IgD-negative memory B cell (primary cell): ENCODE results near the gene PPT1. TPM values are rescaled to one million over a fixed set of nuclear protein-coding genes. Genes with fewer than 3 reads are reported as not detected.
"Not testable (repeated sequence)": the region's sequence is repeated elsewhere in the genome, so short reads cannot be mapped to it uniquely, and the experiment has no call there.

ENCODE experiments used
- H3K27ac Mint-ChIP-seq, 3 donors: one replicate each; pipeline ENCODE4 v1.8.0; 2020 to 2022; ENCODE audit warnings: mild to moderate bottlenecking in 3 of 3, mixed read lengths in 3 of 3, moderate library complexity in 1 of 3
- H3K27me3 Mint-ChIP-seq: one replicate; pipeline ENCODE4 v1.8.0; 2021; ENCODE audit warnings: mixed read lengths
- H3K36me3 Mint-ChIP-seq: one replicate; pipeline ENCODE4 v1.8.0; 2020; ENCODE audit warnings: mild to moderate bottlenecking, mixed read lengths
- H3K4me1 Mint-ChIP-seq, 3 donors: one replicate each; pipeline ENCODE4 v1.8.0; 2020 to 2022; ENCODE audit warnings: mixed read lengths in 3 of 3, mild to moderate bottlenecking in 1 of 3
- H3K4me3 Mint-ChIP-seq, 4 donors: one replicate each; pipeline ENCODE4 v1.8.0; 2020 to 2022; ENCODE audit warnings: mild to moderate bottlenecking in 4 of 4, mixed read lengths in 4 of 4, moderate library complexity in 3 of 4
- H3K9me3 Mint-ChIP-seq, 3 donors: one replicate each; pipeline ENCODE4 v1.8.0; 2020 to 2021; ENCODE audit warnings: mixed read lengths in 3 of 3, mild to moderate bottlenecking in 1 of 3
- polyA plus RNA-seq: library from polyadenylated mRNA; unstranded; fragments of 300-500 nt; fragmentation: Illumina TruSeq; gene quantifications from one replicate; pipeline ENCODE4 v1.2.3, GENCODE V29; 2021

Gene PPT1
- polyA plus RNA-seq, 1 donor from 2014 or later, result 107 TPM

DNA sequence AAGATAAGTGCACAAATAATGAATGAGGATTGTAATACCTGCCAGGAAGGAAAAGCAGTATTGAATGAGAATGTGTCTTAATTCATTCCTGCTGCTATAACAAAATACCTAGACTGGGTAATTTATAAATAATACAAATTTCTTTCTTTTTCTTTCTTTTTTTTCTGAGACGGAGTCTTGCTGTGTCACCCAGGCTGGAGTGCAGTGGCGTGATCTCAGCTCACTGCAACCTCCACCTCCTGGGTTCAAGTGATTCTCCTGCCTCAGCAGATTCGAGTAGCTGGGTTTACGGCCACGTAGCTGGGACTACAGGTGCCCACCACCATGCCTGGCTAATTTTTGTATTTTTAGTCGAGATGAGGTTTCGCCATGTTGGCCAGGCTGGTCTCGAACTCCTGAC is 59.8 kb downstream of the PPT1 start:
- peak overlapping the region in 1 of 3 donors; percentile 40 for H3K27ac Mint-ChIP-seq
- H3K4me3 Mint-ChIP-seq, result not testable (repeated sequence)

DNA sequence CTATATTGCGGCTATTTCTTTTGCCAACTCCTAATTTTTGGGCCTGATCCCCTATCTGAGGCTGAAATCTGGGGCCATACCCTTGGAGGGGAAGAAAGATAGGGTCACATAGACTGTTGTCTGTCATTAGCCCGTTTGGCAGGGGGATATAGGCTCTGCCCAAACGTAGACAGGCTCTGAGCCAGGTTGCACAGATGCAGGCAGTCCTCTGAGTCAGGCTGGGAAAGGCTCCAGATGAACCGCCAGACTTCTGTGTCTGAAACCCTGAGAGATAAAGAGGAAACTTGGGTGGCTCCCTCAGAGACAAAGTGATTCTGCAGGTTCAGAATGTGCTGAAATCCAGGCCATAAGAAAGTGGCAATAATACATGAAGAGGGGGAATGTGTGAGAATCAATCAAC is 60.5 kb downstream of the PPT1 start:
- no peak overlapping the region for H3K27ac Mint-ChIP-seq
- peak overlapping the region in 1 of 4 donors; percentile 23 for H3K4me3 Mint-ChIP-seq
- peaks cover 28 to 43% (median 36%) of the 10 kb centered on the region in 3 donors for H3K4me1 Mint-ChIP-seq
- H3K27me3 Mint-ChIP-seq, result peaks cover 2% of the 10 kb centered on the region
- no peaks in the 10 kb centered on the region for H3K36me3 Mint-ChIP-seq
- no peaks in the 10 kb centered on the region for H3K9me3 Mint-ChIP-seq

More for the DNA sequence above, 59.8 kb downstream of the PPT1 start:
- H3K4me1 Mint-ChIP-seq, result peaks cover 30 to 47% (median 38%) of the 10 kb centered on the region in 3 donors
- not testable (repeated sequence) for H3K27me3 Mint-ChIP-seq, H3K9me3 Mint-ChIP-seq, H3K36me3 Mint-ChIP-seq

- no peaks in the 10 kb centered on the region for H3K36me3 Mint-ChIP-seq
- H3K4me1 Mint-ChIP-seq, result peaks cover 31 to 41% (median 39%) of the 10 kb centered on the region in 3 donors
- H3K27me3 Mint-ChIP-seq, result peaks cover 2% of the 10 kb centered on the region
- no peak overlapping the region for H3K4me3 Mint-ChIP-seq
- peak overlapping the region in 1 of 3 donors; percentile 64 for H3K27ac Mint-ChIP-seq
- no peaks in the 10 kb centered on the region for H3K9me3 Mint-ChIP-seq
Observed at GRCh38 chr1:40034869-40035268, 62.2 kb downstream of the PPT1 start.

GRCh38 chr1:40032240-40032891 is 64.7 kb downstream of the PPT1 start:
- no peaks in the 10 kb centered on the region for H3K36me3 Mint-ChIP-seq
- H3K9me3 Mint-ChIP-seq, result no peaks in the 10 kb centered on the region
- peaks cover 24 to 37% (median 31%) of the 10 kb centered on the region in 3 donors for H3K4me1 Mint-ChIP-seq
- H3K27ac Mint-ChIP-seq, result peak overlapping the region in 2 of 3 donors; percentile 1 to 54
- peak overlapping the region in 1 of 4 donors; percentile 1 for H3K4me3 Mint-ChIP-seq
- H3K27me3 Mint-ChIP-seq, result peaks cover 2% of the 10 kb centered on the region

- H3K27ac Mint-ChIP-seq, result no peak overlapping the region
- H3K4me1 Mint-ChIP-seq, result peaks cover 24 to 38% (median 28%) of the 10 kb centered on the region in 3 donors
- H3K9me3 Mint-ChIP-seq, result no peaks in the 10 kb centered on the region
- peaks cover 2% of the 10 kb centered on the region for H3K27me3 Mint-ChIP-seq
- H3K4me3 Mint-ChIP-seq, result no peak overlapping the region
- no peaks in the 10 kb centered on the region for H3K36me3 Mint-ChIP-seq
Observed at GRCh38 chr1:40030528-40031135, 66.4 kb downstream of the PPT1 start.

DNA sequence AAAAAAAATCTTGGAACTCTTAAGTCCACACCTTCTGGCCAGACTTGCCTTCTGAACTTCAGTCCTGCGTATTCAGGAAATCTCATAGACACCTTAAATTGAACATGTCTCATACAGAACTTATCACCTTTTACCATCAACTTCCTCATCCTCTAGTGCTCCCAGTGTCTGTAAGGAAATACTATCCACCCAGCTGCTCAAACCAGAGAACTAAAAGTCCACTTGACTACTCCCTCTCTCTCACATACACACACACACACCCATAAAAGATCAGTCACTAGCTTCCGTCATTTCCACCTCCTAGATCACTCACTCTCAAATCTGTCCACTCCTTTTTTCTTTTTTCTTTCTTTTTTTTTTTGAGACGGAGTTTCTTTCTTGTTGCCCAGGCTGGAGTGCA is 67.4 kb downstream of the PPT1 start:
- Mint-ChIP-seq H3K27ac (no peak overlapping the region), H3K27me3 (peaks cover 2% of the 10 kb centered on the region), H3K4me1 (peaks cover 18 to 36% (median 22%) of the 10 kb centered on the region in 3 donors), H3K9me3 (no peaks in the 10 kb centered on the region), H3K36me3 (no peaks in the 10 kb centered on the region), H3K4me3 (no peak overlapping the region)

- no peak overlapping the region for H3K27ac Mint-ChIP-seq
- no peaks in the 10 kb centered on the region for H3K36me3 Mint-ChIP-seq
- peaks cover 2% of the 10 kb centered on the region for H3K27me3 Mint-ChIP-seq
- H3K9me3 Mint-ChIP-seq, result no peaks in the 10 kb centered on the region
- H3K4me3 Mint-ChIP-seq, result no peak overlapping the region
- H3K4me1 Mint-ChIP-seq, result peaks cover 15 to 38% (median 18%) of the 10 kb centered on the region in 3 donors
Observed at GRCh38 chr1:40027647-40028046, 69.4 kb downstream of the PPT1 start.

DNA sequence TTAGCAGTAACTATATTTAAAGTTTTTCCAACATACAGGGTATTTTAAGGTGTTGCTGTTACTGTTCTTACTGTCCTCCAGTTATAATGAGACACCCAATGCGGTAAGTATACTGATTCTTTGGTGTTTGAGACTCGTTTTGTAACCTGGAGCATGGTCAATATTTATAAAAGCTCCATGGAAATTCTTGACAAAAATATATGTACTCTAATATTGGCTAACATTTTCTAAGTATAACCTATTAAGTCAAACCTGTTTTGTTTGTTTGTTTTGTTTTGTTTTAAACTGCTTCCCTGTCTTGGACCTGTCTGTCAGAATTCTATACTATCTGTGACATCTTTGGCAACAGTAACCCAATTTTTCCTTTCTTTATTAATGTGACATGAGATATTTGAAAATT is 72.4 kb downstream of the PPT1 start:
- no peak overlapping the region for H3K4me3 Mint-ChIP-seq
- no peaks in the 10 kb centered on the region for H3K9me3 Mint-ChIP-seq
- H3K36me3 Mint-ChIP-seq, result no peaks in the 10 kb centered on the region
- H3K27me3 Mint-ChIP-seq, result no peaks in the 10 kb centered on the region
- H3K4me1 Mint-ChIP-seq, result peaks cover 7 to 29% (median 9%) of the 10 kb centered on the region in 3 donors
- peak overlapping the region in 1 of 3 donors; percentile 4 for H3K27ac Mint-ChIP-seq

GRCh38 chr1:40023379-40023944 is 73.6 kb downstream of the PPT1 start:
- H3K27me3 Mint-ChIP-seq, result no peaks in the 10 kb centered on the region
- H3K27ac Mint-ChIP-seq, result no peak overlapping the region
- H3K4me3 Mint-ChIP-seq, result peak overlapping the region in 3 of 4 donors; percentile 10 to 38 (median 26)
- H3K9me3 Mint-ChIP-seq, result no peaks in the 10 kb centered on the region
- peaks cover 5 to 26% (median 6%) of the 10 kb centered on the region in 3 donors for H3K4me1 Mint-ChIP-seq
- no peaks in the 10 kb centered on the region for H3K36me3 Mint-ChIP-seq

Other genes with a start within 250 kb of the PPT1 start
- 8.6 TPM for gene TRIT1, start 213.7 kb downstream of the PPT1 start, polyA plus RNA-seq
- gene MYCL, start 195.3 kb downstream of the PPT1 start, polyA plus RNA-seq, result 0.16 TPM
- gene MFSD2A, start 142.1 kb downstream of the PPT1 start, polyA plus RNA-seq, result 1.5 TPM
- 424 TPM for gene CAP1, start 56.5 kb downstream of the PPT1 start, polyA plus RNA-seq
- gene RLF, start 64.1 kb upstream of the PPT1 start, polyA plus RNA-seq, result 8.0 TPM
- not detected for gene TMCO2, start 150.7 kb upstream of the PPT1 start, polyA plus RNA-seq
- 22.9 TPM for gene ZMPSTE24, start 161.0 kb upstream of the PPT1 start, polyA plus RNA-seq
- gene COL9A2, start 220.0 kb upstream of the PPT1 start, polyA plus RNA-seq, result 3.0 TPM